Measurements from ENCODE around the gene RNASE11. TPM values are rescaled to one million over a fixed set of nuclear protein-coding genes. Genes with fewer than 3 reads are reported as not detected.

RNASE11 gene
- total RNA-seq, 4 donors from 2014 or later = not detected

DNA sequence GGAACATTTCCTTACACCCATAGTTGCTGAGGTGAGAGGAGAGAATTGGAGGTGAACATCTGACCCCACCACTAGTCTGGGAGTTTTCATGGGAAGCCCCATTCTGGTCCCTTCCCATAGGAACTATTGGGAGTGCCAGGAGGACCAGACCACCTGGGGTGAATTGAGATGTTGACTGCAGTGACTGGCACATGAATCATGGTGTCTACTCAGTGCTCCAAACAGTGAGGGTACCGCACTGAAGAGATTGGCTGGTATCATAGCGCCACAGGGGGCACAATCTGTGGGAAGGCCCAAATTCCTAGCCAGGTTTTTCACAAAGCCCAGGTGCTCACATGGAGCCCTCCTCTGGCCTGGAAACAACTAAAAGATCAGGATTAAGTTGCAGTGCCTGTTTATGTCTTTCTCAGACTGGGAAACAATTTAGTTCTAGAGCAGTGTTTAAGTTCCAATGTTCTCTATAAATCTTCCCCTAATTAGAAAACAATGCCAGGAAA, 23.3 kb downstream of the RNASE11 start:
- Histone ChIP-seq H3K27me3 (no peaks in the 10 kb centered on the region), H3K4me1 (no peaks in the 10 kb centered on the region), H3K9me3 (peaks cover 0 to 17% (median 11%) of the 10 kb centered on the region in 4 donors), H3K27ac (replicated peaks in 1 of 4) (no peak overlapping the region), H3K4me3 (no peak overlapping the region), H3K36me3 (no peaks in the 10 kb centered on the region)
- 91% methylated on average over 2 of the region's 2 CpGs for WGBS
- TF ChIP-seq POLR2A (IDR thresholded peaks at IDR 0.05; ENCODE audit: low read depth) (no peak), CTCF (IDR thresholded peaks at IDR 0.05) (no peak), POLR2AphosphoS5 (IDR thresholded peaks at IDR 0.05) (no peak), EP300 (IDR thresholded peaks at IDR 0.05) (no peak)
- DNase-seq (ENCODE audit: extremely low spot score) = no peak
- intact Hi-C loops (cut with DNase I) = no loop called here

- 69% methylated on average over 1 of the region's 1 CpG for WGBS
- Histone ChIP-seq H3K36me3 (no peaks in the 10 kb centered on the region), H3K27ac (replicated peaks in 1 of 4) (no peak overlapping the region), H3K4me1 (no peaks in the 10 kb centered on the region), H3K4me3 (no peak overlapping the region), H3K27me3 (no peaks in the 10 kb centered on the region), H3K9me3 (peaks cover 0 to 11% (median 7%) of the 10 kb centered on the region in 4 donors)
- TF ChIP-seq POLR2AphosphoS5 (IDR thresholded peaks at IDR 0.05) (no peak), POLR2A (IDR thresholded peaks at IDR 0.05; ENCODE audit: low read depth) (no peak), CTCF (IDR thresholded peaks at IDR 0.05) (no peak), EP300 (IDR thresholded peaks at IDR 0.05) (no peak)
- intact Hi-C loops (cut with DNase I) = no loop called here
- DNase-seq (ENCODE audit: extremely low spot score) = no peak
Measured at GRCh38 chr14:20563971-20564370, 23.8 kb downstream of the RNASE11 start.

DNA sequence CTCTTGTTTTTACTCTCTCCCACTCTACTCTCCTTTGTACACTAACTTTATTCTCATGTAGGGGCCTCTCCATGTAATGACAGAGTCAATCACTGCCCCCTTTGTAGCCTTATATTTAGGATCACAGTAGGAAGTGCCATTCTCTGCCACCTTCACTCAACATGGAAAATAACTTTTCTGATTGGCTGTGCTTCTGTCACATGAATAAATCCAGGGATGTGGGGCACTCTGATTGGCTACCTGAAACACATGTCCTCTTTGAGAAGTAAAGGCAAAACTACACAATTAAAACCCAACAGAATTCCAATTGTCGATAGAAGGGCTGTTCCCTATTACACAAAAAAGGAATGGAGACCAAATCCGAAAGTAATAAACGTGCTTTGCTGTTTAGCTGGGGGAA, 26.8 kb downstream of the RNASE11 start, which contains the start of gene RNASE9:
Gene RNASE9 (minus strand): TSS at position 87 of the 400 bp plus-strand sequence.
- H3K9me3 ChIP-seq = no peaks in the 10 kb centered on the region
- no peaks in the 10 kb centered on the region for H3K36me3 ChIP-seq
- intact Hi-C loops (cut with DNase I) = no loop called here
- DNase-seq (ENCODE audit: extremely low spot score) = no peak
- TF ChIP-seq EP300 (IDR thresholded peaks at IDR 0.05) (no peak), POLR2AphosphoS5 (IDR thresholded peaks at IDR 0.05) (no peak), POLR2A (IDR thresholded peaks at IDR 0.05; ENCODE audit: low read depth) (no peak)
- WGBS = 88% methylated on average over 3 of the region's 3 CpGs
- H3K27me3 ChIP-seq = no peaks in the 10 kb centered on the region
- H3K4me1 ChIP-seq = no peaks in the 10 kb centered on the region
- no peak within 1 kb of the TSS for H3K27ac ChIP-seq (replicated peaks in 1 of 4)
- H3K4me3 ChIP-seq = no peak within 1 kb of the TSS

GRCh38 chr14:20559461-20559904, 28.3 kb downstream of the RNASE11 start:
- TF ChIP-seq POLR2AphosphoS5 (IDR thresholded peaks at IDR 0.05) (no peak), EP300 (IDR thresholded peaks at IDR 0.05) (no peak), POLR2A (IDR thresholded peaks at IDR 0.05; ENCODE audit: low read depth) (no peak), CTCF (IDR thresholded peaks at IDR 0.05) (no peak)
- WGBS = 46% methylated on average over 2 of the region's 2 CpGs
- no peak for DNase-seq (ENCODE audit: extremely low spot score)
- intact Hi-C loops (cut with DNase I) = no loop called here
- no peaks in the 10 kb centered on the region for H3K4me1 ChIP-seq
- H3K27me3 ChIP-seq = no peaks in the 10 kb centered on the region
- H3K36me3 ChIP-seq = no peaks in the 10 kb centered on the region
- no peaks in the 10 kb centered on the region for H3K9me3 ChIP-seq
- H3K4me3 ChIP-seq = no peak overlapping the region
- H3K27ac ChIP-seq (replicated peaks in 1 of 4) = no peak overlapping the region

GRCh38 chr14:20557212-20557542, 30.6 kb downstream of the RNASE11 start:
- no peaks in the 10 kb centered on the region for H3K4me1 ChIP-seq
- no peak for DNase-seq (ENCODE audit: extremely low spot score)
- no peaks in the 10 kb centered on the region for H3K27me3 ChIP-seq
- WGBS = 46% methylated on average over 2 of the region's 2 CpGs
- no peaks in the 10 kb centered on the region for H3K9me3 ChIP-seq
- H3K27ac ChIP-seq (replicated peaks in 1 of 4) = no peak overlapping the region
- H3K4me3 ChIP-seq = no peak overlapping the region
- H3K36me3 ChIP-seq = no peaks in the 10 kb centered on the region
- intact Hi-C loops (cut with DNase I) = no loop called here
- TF ChIP-seq POLR2AphosphoS5 (IDR thresholded peaks at IDR 0.05) = no peak
- no peak for TF ChIP-seq CTCF (IDR thresholded peaks at IDR 0.05)
- TF ChIP-seq EP300 (IDR thresholded peaks at IDR 0.05) = no peak
- TF ChIP-seq POLR2A (IDR thresholded peaks at IDR 0.05; ENCODE audit: low read depth) = no peak
